ENCODE data around the gene NAV3. TPM values are rescaled to one million over a fixed set of nuclear protein-coding genes. Genes with fewer than 3 reads are reported as not detected.

Gene NAV3
- total and polyA plus RNA-seq, 9 of the 15 experiments (the other 6 are each of a cell fraction or from before 2014, with no cell fraction given), result 0.04 TPM; not detected in 8

DNA sequence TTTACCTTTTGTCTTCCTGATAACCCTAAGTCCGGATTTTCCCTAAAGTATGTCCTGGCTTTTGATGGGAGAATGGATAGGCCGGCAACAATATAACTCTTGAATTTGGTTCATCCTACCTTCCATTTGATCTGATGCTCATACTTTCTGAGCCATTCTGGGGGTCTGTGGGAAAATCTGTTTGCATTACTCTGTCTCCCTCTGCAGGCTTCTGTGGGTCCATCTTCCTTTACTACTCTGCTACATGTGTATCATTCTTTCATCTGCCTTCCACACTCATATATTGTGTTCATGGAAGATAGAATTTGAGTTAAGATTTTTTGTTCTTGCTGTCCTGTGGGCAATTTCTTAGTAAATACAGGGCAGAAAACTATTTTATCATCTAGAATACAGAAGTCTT, 101.5 kb downstream of the NAV3 start:
- Histone ChIP-seq H3K36me3 (ENCODE audit: control insufficient read depth, insufficient read depth, low read length) (no peaks in the 10 kb centered on the region), H3K4me1 (replicated peaks in 1 of 2; ENCODE audit: control insufficient read depth in 2 of 2, insufficient read depth in 2 of 2, low read length in 2 of 2) (no peaks in the 10 kb centered on the region), H3K27ac (ENCODE audit: extremely low read depth, low read depth, low read length) (no peak overlapping the region), H3K79me2 (ENCODE audit: control insufficient read depth, insufficient read depth, low read length) (no peaks in the 10 kb centered on the region), H3K27me3 (ENCODE audit: control insufficient read depth in 2 of 2, insufficient read depth in 2 of 2, low read length in 2 of 2) (no peaks in the 10 kb centered on the region), H4K20me1 (replicated peaks; ENCODE audit: control insufficient read depth, insufficient read depth, low read length) (no peaks in the 10 kb centered on the region), H3K9me1 (ENCODE audit: control insufficient read depth, insufficient read depth, low read length) (no peaks in the 10 kb centered on the region), H3K4me2 (ENCODE audit: insufficient read depth, low read length) (no peak overlapping the region), H2AFZ (ENCODE audit: low read depth, low read length) (no peak overlapping the region), H3K9ac (ENCODE audit: insufficient read depth in 1 of 2, low read depth in 2 of 2, low read length in 2 of 2) (no peak overlapping the region), H3K9me3 (replicated peaks; ENCODE audit: control insufficient read depth, insufficient read depth, low read depth, low read length) (no peaks in the 10 kb centered on the region), H3K4me3 (no peak overlapping the region)
- ChIA-PET POLR2A (no interaction called here), CTCF (ENCODE audit: low intra/inter-chr PET ratio) (no interaction called here)
- 0% methylated on average over 2 of the region's 2 CpGs for WGBS (ENCODE audit: insufficient coverage, low coverage, missing lambda C conversion rate)
- FAIRE-seq, result no peak
- DNase-seq (ENCODE audit: extremely low read depth in 1 of 4, low spot score in 3 of 4), result no peak
- no peak for ATAC-seq
- TF ChIP-seq GABPA (tag; conservative IDR thresholded peaks at IDR 0.05; ENCODE audit: low read depth) (no peak), ARNT (IDR thresholded peaks at IDR 0.05) (no peak), DIDO1 (tag; IDR thresholded peaks at IDR 0.05; ENCODE audit: low read depth) (no peak), ZKSCAN3 (CRISPR knock-in tag; IDR thresholded peaks at IDR 0.05) (no peak), MYC (IDR thresholded peaks at IDR 0.05; ENCODE audit: low read depth, low read length) (no peak), MYC (CRISPR knock-in tag; IDR thresholded peaks at IDR 0.05; ENCODE audit: borderline replicate concordance, low read depth) (no peak), MCM7 (IDR thresholded peaks at IDR 0.05) (no peak), ILF3 (IDR thresholded peaks at IDR 0.05; ENCODE audit: borderline replicate concordance) (no peak), IRF2 (CRISPR knock-in tag; IDR thresholded peaks at IDR 0.05) (no peak), MAX (CRISPR knock-in tag; IDR thresholded peaks at IDR 0.05) (no peak), GABPB2 (CRISPR knock-in tag; conservative IDR thresholded peaks at IDR 0.05) (no peak), ZNF644 (tag; IDR thresholded peaks at IDR 0.05; ENCODE audit: low read depth) (no peak), RAD51 (IDR thresholded peaks at IDR 0.05; ENCODE audit: borderline replicate concordance, low read depth) (no peak), SRSF3 (IDR thresholded peaks at IDR 0.05; ENCODE audit: insufficient read depth, low read length) (no peak), POU5F1 (IDR thresholded peaks at IDR 0.05; ENCODE audit: borderline replicate concordance, low read depth, low read length, partially characterized antibody) (no peak), ARID4B (CRISPR knock-in tag; IDR thresholded peaks at IDR 0.05) (no peak)
- TF ChIP-seq, protein P1, sequence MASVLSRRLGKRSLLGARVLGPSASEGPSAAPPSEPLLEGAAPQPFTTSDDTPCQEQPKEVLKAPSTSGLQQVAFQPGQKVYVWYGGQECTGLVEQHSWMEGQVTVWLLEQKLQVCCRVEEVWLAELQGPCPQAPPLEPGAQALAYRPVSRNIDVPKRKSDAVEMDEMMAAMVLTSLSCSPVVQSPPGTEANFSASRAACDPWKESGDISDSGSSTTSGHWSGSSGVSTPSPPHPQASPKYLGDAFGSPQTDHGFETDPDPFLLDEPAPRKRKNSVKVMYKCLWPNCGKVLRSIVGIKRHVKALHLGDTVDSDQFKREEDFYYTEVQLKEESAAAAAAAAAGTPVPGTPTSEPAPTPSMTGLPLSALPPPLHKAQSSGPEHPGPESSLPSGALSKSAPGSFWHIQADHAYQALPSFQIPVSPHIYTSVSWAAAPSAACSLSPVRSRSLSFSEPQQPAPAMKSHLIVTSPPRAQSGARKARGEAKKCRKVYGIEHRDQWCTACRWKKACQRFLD (CRISPR knock-in tag; IDR thresholded peaks at IDR 0.05), result no peak
- no TSS peak for BruUV-seq (replicated peaks)
- in situ Hi-C loops (cut with MboI) (no loop called here), intact Hi-C loops (cut with micrococcal nuclease) (no loop called here)
